ENCODE data around the gene ARHGAP19.

Gene ARHGAP19

GRCh38 chr10:97228130-97228774, 64.2 kb downstream of the ARHGAP19 start:
- DNase-seq: no peak

GRCh38 chr10:97226398-97226797, 66.0 kb downstream of the ARHGAP19 start:
- DNase-seq: no peak

GRCh38 chr10:97224483-97225435, 67.7 kb downstream of the ARHGAP19 start:
- no peak for DNase-seq

GRCh38 chr10:97222326-97222961, 70.0 kb downstream of the ARHGAP19 start:
- no peak for DNase-seq

GRCh38 chr10:97220355-97220754, 72.1 kb downstream of the ARHGAP19 start:
- no peak for DNase-seq

GRCh38 chr10:97217299-97217698, 75.1 kb downstream of the ARHGAP19 start:
- DNase-seq: no peak

- DNase-seq: no peak
Observed at GRCh38 chr10:97215619-97216260, 76.7 kb downstream of the ARHGAP19 start.

GRCh38 chr10:97213431-97213830, 79.0 kb downstream of the ARHGAP19 start:
- no peak for DNase-seq

GRCh38 chr10:97211229-97211628, 81.2 kb downstream of the ARHGAP19 start:
- no peak for DNase-seq

GRCh38 chr10:97210543-97210960, 81.9 kb downstream of the ARHGAP19 start:
- DNase-seq: peak; percentile 63

GRCh38 chr10:97207756-97208346, 84.6 kb downstream of the ARHGAP19 start:
- DNase-seq: no peak

- DNase-seq: no peak
Observed at GRCh38 chr10:97207131-97207530, 85.3 kb downstream of the ARHGAP19 start.

GRCh38 chr10:97204826-97205679, 87.4 kb downstream of the ARHGAP19 start:
- DNase-seq: no peak

- DNase-seq: no peak
Observed at GRCh38 chr10:97203220-97203619, 89.2 kb downstream of the ARHGAP19 start.

- DNase-seq: no peak
Observed at GRCh38 chr10:97200616-97201015, 91.8 kb downstream of the ARHGAP19 start.

GRCh38 chr10:97199152-97199551, 93.3 kb downstream of the ARHGAP19 start:
- no peak for DNase-seq

GRCh38 chr10:97197030-97197500, 95.4 kb downstream of the ARHGAP19 start:
- no peak for DNase-seq

GRCh38 chr10:97196223-97197029, 96.0 kb downstream of the ARHGAP19 start:
- DNase-seq: peak; percentile 73

- no peak for DNase-seq
Observed at GRCh38 chr10:97195706-97196222, 96.7 kb downstream of the ARHGAP19 start.

GRCh38 chr10:97192952-97193435, 99.4 kb downstream of the ARHGAP19 start:
- DNase-seq: no peak

All from CD4-positive, alpha-beta T cell treated with Interleukin-21 for 1 hour (primary cell).